Inflammatory macrophage (primary cell): ENCODE data around the gene CYP2A13.
"Not testable (repeated sequence)": the region's sequence is repeated elsewhere in the genome, so short reads cannot be mapped to it uniquely, and the experiment has no call there.

Experiments
- DNase-seq, 2 donors: peaks; one replicate each; pipeline ENCODE4 v3.0.0-alpha.2; 2020 to 2022
- total RNA-seq, 18 experiments: gene quantifications; one replicate each; lab custom pipeline; 2026; ENCODE audit warnings: mixed read lengths in 6 of 18, inconsistent platforms in 2 of 18; lab: John Stamatoyannopoulos, UW

Gene CYP2A13
- 0 to 0.06 (median 0) reads per million in 18 experiments for total RNA-seq

GRCh38 chr19:41088151-41088550 lies at the start of gene CYP2A13:
TSS of gene CYP2A13 (plus strand) at chr19:41088451. CDS start at chr19:41088472, 21 bp downstream.
- no peak for DNase-seq

DNA sequence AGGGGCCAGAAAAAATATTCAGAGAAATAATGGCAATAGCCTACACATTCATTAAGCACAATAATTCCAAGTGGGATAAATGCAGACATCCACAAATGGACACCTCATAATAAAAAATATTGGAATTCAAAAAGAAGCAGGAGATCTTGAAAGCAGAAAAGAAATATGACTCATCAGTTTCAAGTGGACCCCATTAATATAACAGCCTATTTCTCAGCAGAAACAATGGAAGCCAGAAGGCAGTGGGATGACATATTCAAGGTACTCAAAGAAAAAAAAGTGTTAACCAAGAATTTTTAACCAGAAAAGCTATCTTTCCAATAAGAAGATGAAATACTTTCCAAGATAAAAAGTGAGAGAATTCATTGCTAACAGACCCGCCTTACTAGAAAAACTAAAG lies 48.4 kb upstream of the CYP2A13 start:
- no peak for DNase-seq

DNA sequence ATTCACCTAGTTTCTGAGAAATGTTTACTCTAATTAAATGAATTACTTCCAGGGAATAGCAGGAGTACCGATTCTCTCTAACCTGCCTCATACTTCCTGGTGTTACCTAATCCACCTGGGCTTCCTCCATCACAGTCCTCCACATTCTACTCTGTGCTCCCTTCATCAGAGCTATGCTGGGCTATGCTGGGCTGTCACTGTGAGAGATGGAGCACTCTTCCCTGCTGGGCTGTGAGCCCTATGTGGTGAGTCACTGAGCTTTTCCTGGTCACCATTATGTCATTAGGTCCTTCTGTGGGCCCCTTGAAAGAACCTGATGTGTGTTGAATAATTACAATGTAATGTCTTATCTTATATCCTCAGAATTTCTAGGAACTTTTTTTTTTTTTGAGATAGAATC lies 43.2 kb upstream of the CYP2A13 start:
- not testable (repeated sequence) for DNase-seq

GRCh38 chr19:41050426-41050825 lies 37.8 kb upstream of the CYP2A13 start:
- DNase-seq = no peak

- not testable (repeated sequence) for DNase-seq
Measured at GRCh38 chr19:41052162-41052561, 36.1 kb upstream of the CYP2A13 start.

DNA sequence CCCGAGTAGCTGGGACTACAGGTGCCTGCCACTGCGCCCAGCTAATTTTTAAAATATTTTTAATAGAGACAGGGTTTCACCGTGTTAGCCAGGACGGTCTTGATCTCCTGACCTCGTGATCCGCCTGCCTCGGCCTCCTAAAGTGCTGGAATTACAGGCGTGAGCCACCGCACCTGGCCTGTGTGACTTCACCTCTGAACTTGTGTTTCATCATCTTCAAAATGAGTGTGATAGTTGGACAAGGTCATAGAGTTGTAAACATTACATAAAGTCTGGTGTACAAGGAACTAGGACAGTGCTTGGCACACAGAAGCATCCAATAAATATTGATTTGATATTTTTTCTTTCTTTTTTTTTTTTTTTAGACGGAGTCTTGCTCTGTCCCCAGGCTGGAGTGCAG lies 34.9 kb upstream of the CYP2A13 start:
- not testable (repeated sequence) for DNase-seq

DNA sequence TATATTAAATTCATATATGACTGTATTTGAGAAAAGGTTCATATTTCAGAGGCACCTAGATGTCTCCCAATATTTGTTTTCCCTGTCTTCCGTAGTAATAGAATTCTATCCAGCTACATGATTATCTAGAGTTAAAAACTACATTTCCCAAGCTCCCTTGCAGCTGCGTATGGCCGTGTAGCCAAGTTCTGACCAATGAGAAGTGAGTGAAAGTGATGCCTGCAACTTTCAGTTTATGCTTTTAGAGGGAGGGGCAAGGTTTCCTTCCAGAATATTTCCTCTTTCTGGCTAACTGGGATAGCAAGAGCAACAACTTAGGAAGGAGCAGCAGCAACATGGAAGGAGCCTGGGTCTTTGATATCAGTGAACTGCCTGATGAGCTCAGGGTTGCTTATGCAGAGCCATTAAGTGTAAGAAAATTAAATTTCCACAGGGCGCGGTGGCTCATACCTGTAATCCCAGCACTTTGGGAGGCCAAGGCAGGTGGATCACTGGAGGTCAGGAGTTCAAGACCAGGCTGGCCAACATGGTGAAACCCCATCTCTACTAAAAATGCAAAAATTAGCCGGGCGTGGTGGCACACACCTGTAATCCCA lies 23.2 kb upstream of the CYP2A13 start:
- peak; percentile 0 to 3 for DNase-seq

- DNase-seq = no peak
Measured at GRCh38 chr19:41076286-41076685, 12.0 kb upstream of the CYP2A13 start.

GRCh38 chr19:41083516-41083915 lies 4.7 kb upstream of the CYP2A13 start:
- no peak for DNase-seq

DNA sequence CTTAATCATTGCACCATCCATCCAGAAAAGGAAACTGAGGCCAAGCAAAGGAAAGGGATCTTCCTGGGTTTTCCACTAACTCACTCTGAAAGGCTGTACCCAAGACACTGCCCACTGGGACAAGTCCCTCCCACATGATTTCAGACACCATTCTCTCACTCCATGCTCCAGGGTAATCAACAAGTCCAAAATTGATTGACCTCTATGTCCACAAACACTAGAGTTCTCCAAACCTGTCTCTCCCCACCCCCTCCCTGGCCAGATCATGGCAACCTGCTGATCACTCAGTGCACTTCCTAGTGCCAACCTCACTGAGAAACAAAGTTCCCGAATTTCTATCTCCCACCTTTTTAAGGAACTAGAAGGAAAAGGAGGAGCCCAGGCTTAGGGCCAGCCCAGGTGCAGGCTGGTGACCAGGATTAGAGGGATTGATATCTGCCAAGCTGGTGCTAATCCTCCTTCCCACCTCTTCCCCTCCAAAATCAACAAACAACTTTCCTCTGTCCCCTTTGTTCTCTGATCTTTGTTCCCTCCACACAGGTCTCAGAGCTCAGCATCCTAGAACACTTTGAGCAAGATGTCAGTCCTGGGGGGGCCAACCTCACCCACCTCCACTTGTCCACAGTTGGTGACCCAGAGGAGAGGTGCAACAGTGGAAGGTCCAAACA lies 2.4 kb upstream of the CYP2A13 start:
- no peak for DNase-seq

DNA sequence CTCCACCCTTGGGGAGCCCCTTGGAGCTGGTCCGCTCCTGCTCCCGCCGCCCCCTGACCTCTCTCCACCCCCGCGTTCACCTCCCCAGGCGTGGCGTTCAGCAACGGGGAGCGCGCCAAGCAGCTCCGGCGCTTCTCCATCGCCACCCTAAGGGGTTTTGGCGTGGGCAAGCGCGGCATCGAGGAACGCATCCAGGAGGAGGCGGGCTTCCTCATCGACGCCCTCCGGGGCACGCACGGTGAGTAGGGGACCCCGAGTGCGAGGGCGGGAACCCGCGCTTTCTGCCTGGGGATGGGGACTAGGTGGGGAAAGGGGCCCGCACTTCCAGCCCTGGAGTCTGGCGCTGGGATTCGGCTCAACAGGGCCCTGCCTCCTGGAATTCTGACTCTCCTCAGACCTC lies 1.7 kb downstream of the CYP2A13 start:
- no peak for DNase-seq

DNA sequence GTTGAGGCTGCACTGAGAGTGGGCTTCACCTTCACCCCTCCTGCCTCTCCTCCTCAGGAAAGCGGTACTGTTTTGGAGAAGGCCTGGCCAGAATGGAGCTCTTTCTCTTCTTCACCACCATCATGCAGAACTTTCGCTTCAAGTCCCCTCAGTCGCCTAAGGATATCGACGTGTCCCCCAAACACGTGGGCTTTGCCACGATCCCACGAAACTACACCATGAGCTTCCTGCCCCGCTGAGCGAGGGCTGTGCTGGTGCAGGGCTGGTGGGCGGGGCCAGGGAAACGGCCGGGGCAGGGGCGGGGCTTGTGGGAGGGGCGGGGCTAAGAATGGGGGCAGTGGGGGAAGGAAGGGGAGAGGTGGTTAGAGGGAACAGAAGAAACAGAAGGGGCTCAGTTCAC lies 7.5 kb downstream of the CYP2A13 start:
- DNase-seq = no peak

GRCh38 chr19:41096353-41096752 lies 8.1 kb downstream of the CYP2A13 start:
- DNase-seq = no peak

GRCh38 chr19:41097302-41097701 lies 9.1 kb downstream of the CYP2A13 start:
- DNase-seq = no peak

GRCh38 chr19:41098762-41099161 lies 10.5 kb downstream of the CYP2A13 start:
- no peak for DNase-seq

- not testable (repeated sequence) for DNase-seq
Measured at GRCh38 chr19:41102210-41102609, 14.0 kb downstream of the CYP2A13 start.

- no peak for DNase-seq
Measured at GRCh38 chr19:41106177-41106576, 17.9 kb downstream of the CYP2A13 start.

- no peak for DNase-seq
Measured at GRCh38 chr19:41111296-41111695, 23.0 kb downstream of the CYP2A13 start.

DNA sequence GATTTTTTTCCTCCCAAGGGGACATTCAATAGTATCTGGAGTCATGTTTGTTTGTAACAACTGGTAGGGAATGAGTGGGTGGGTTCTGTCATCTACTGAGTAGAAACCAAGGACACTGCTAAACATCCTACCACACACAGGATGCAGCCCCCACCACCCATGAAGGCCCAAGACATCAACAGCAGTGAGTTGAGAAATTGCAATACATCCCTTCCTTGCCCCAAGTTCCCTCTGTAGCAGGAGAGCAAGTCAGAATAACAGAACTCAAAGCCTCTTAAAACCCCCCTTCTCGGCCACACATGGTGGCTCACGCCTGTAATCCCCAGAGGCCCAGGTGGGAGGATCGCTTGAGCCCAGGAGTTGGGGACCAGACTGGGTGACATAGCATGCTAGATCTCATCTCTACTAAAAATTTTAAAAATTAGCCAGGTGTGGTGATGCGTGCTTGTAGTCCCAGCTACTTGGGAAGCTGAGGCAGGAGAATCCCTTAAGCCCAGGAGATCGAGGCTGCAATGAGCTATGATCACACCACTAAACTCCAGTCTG lies 23.6 kb downstream of the CYP2A13 start:
- no peak for DNase-seq

DNA sequence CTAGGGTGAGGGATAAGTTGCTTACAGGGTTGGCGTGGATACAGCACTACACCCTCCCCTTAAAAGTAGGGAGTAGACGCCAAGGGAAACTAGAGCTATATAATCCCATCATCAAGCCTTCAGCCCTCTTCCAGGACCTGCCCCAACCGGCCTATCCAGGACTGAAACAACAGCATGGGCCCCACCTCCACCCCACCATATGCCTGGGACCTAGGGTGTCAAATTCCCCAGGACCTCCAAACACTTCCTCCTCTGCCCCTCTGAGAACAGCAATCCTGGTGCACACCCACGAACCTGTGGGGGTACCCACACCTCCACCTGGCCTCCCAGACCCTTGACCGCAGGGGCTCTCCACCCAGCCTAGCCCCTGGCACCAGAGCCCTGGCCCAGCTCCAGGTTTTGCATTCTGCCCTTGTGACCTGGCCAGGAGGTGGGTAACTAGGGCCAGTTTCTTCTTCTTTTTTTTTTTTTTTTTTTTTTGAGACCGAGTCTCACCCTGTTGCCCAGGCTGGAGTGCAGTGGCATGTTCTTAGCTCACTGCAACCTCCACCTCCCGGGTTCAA lies 24.6 kb downstream of the CYP2A13 start:
- no peak for DNase-seq

- DNase-seq = no peak
Measured at GRCh38 chr19:41114132-41114531, 25.9 kb downstream of the CYP2A13 start, which contains the start of gene CYP2F1. TSS of gene CYP2F1 (plus strand) at chr19:41114432. CDS start at chr19:41116189, 1,757 bp downstream.

DNA sequence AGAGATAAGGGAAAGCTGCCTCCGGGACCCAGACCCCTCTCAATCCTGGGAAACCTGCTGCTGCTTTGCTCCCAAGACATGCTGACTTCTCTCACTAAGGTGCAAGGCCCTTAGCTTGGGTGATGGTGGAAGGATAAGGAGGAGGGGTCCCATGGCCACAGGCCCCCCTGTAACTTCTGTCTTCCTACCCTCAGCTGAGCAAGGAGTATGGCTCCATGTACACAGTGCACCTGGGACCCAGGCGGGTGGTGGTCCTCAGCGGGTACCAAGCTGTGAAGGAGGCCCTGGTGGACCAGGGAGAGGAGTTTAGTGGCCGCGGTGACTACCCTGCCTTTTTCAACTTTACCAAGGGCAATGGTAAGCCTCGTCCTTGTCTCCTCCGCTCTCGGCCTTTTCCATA lies 28.0 kb downstream of the CYP2A13 start:
- DNase-seq = no peak
